A549 (cell line): ENCODE measurements around the gene TMEM255B. TPM values are rescaled to one million over a fixed set of nuclear protein-coding genes. Genes with fewer than 3 reads are reported as not detected.

Experiments used
- ATAC-seq, 2 experiments: fragments of 200-7000 bp in 1 of 2; fragments of >200 bp in 1 of 2; cut with Nextera tagmentation in 1 of 2; cut with Tn5 transposase in 1 of 2; 3 replicates each; pipeline versions ENCODE4 v1.8.0 to v1.9.1; 2018 to 2020; ENCODE audit warnings: mild to moderate bottlenecking in 1 of 2, moderate library complexity in 1 of 2
- CTCF ChIA-PET: fragments of 300-600 bp; sonication (Branson Sonifier 250); formaldehyde crosslinking; extraction: SDS; loops from one replicate; lab custom pipeline; 2021; ENCODE audit warnings: antibody characterized with exemption, inconsistent platforms; lab: Yijun Ruan, JAX
- POLR2A ChIA-PET: fragments of 350-600 bp; formaldehyde crosslinking; extraction: SDS; loops from one replicate; lab custom pipeline; 2021; ENCODE audit warnings: antibody characterized with exemption, inconsistent platforms; lab: Yijun Ruan, JAX
- DNase-seq, 2 experiments: peaks; one replicate each; pipeline versions ENCODE4 v3.0.0 to v3.0.0-alpha.2; 2011 to 2016; ENCODE audit warnings: low read depth in 1 of 2, low spot score in 1 of 2
- FAIRE-seq: peaks from 2 replicates; lab custom pipeline; 2011; peaks lifted over from hg19 to GRCh38; lab: Jason Lieb, UNC
- H3K27ac ChIP-seq, 2 experiments: fragments of >200 bp; sonication (Bioruptor Twin); formaldehyde crosslinking; 3 replicates each; pipeline ENCODE4 v1.5.1; 2016 to 2017
- H3K4me1 ChIP-seq: fragments of >200 bp; sonication (Bioruptor Twin); formaldehyde crosslinking; 3 replicates; pipeline ENCODE4 v1.6.1; 2016
- H3K4me2 ChIP-seq: fragments of >200 bp; sonication (Bioruptor Twin); formaldehyde crosslinking; 3 replicates; pipeline ENCODE4 v1.6.1; 2016
- H3K4me3 ChIP-seq: fragments of >200 bp; sonication (Bioruptor Twin); formaldehyde crosslinking; 3 replicates; pipeline ENCODE4 v1.5.1; 2016
- H3K9me3 ChIP-seq: fragments of >200 bp; sonication (Bioruptor Twin); formaldehyde crosslinking; 3 replicates; pipeline ENCODE4 v1.6.1; 2016
- CBX2 ChIP-seq: fragments of 200-600 bp; sonication (generic); IDR thresholded peaks from 2 replicates; pipeline ENCODE4 v1.6.1; 2016; ENCODE audit warnings: low read depth, mild to moderate bottlenecking, borderline replicate concordance
- CEBPB ChIP-seq, 2 experiments: fragments of >200 bp in 1 of 2; sonication (Bioruptor Twin) in 1 of 2; formaldehyde crosslinking in 1 of 2; IDR thresholded peaks; 2 replicates each; pipeline ENCODE4 v1.6.1; 2012 to 2016
- CHD2 ChIP-seq: fragments of 150-350 bp; IDR thresholded peaks from 2 replicates; pipeline ENCODE4 v1.6.1; 2014; ENCODE audit warnings: low read length; ENCODE audit not compliant: partially characterized antibody
- EHF ChIP-seq: fragments of 250-450 bp; sonication (Bioruptor Pico); IDR thresholded peaks from 2 replicates; pipeline ENCODE4 v1.5.0; 2020; ENCODE audit warnings: mild to moderate bottlenecking
- EHMT2 ChIP-seq: fragments of 200-600 bp; sonication (generic); IDR thresholded peaks from 2 replicates; pipeline ENCODE4 v1.6.1; 2016; ENCODE audit warnings: antibody characterized with exemption, low read depth, mild to moderate bottlenecking, moderate library complexity
- EP300 ChIP-seq, 2 experiments: fragments of >200 bp; sonication (Bioruptor Twin); formaldehyde crosslinking; IDR thresholded peaks; 2 replicates in 1 of 2; 3 replicates in 1 of 2; pipeline ENCODE4 v1.6.1; 2016 to 2017
- ESRRA ChIP-seq: fragments of 150-350 bp; IDR thresholded peaks from 2 replicates; pipeline ENCODE4 v1.6.1; 2014; ENCODE audit warnings: mild to moderate bottlenecking, low read length, borderline replicate concordance
- FOSL2 ChIP-seq, 2 experiments: fragments of 450-650 bp in 1 of 2; fragments of >200 bp in 1 of 2; sonication (Bioruptor Twin) in 1 of 2; formaldehyde crosslinking; IDR thresholded peaks; 2 replicates each; pipeline versions ENCODE4 v1.5.0 to v1.6.1; 2016 to 2020; ENCODE audit warnings: mild to moderate bottlenecking in 1 of 2, moderate library complexity in 1 of 2
- JUN ChIP-seq, 2 experiments: fragments of >200 bp; sonication (Bioruptor Twin); formaldehyde crosslinking; IDR thresholded peaks; 2 replicates in 1 of 2; 3 replicates in 1 of 2; pipeline ENCODE4 v1.6.1; 2016 to 2017
- KDM5A ChIP-seq: fragments of 200-600 bp; sonication (generic); IDR thresholded peaks from 2 replicates; pipeline ENCODE4 v1.6.1; 2016; ENCODE audit warnings: antibody characterized with exemption, mild to moderate bottlenecking
- NPAS2 ChIP-seq: fragments of 250-450 bp; sonication (Bioruptor Pico); IDR thresholded peaks from 2 replicates; pipeline ENCODE4 v1.8.0; 2022; ENCODE audit warnings: mild to moderate bottlenecking, moderate library complexity, borderline replicate concordance
- PHF8 ChIP-seq: fragments of 200-600 bp; sonication (generic); IDR thresholded peaks from 2 replicates; pipeline ENCODE4 v1.6.1; 2016; ENCODE audit warnings: low read depth, mild to moderate bottlenecking, antibody characterized with exemption, moderate library complexity, borderline replicate concordance
- POLR2AphosphoS2 ChIP-seq: conservative IDR thresholded peaks from 2 replicates; pipeline ENCODE4 v1.6.1; 2012; ENCODE audit warnings: low read length, improper control_type of control experiment, inconsistent platforms
- RAD21 ChIP-seq, 2 experiments: fragments of >200 bp in 1 of 2; sonication (Bioruptor Twin) in 1 of 2; formaldehyde crosslinking in 1 of 2; IDR thresholded peaks in 1 of 2; conservative IDR thresholded peaks in 1 of 2; 2 replicates in 1 of 2; 3 replicates in 1 of 2; pipeline ENCODE4 v1.6.1; 2012 to 2018; ENCODE audit warnings: inconsistent platforms in 1 of 2
- RCOR1 ChIP-seq: fragments of 150-350 bp; IDR thresholded peaks from 2 replicates; pipeline ENCODE4 v1.6.1; 2014; ENCODE audit warnings: antibody characterized with exemption, low read length, low read depth
- SMC3 ChIP-seq: fragments of >200 bp; sonication (Bioruptor Twin); formaldehyde crosslinking; IDR thresholded peaks from 3 replicates; pipeline ENCODE4 v1.6.1; 2018; ENCODE audit warnings: inconsistent platforms
- SREBF2 ChIP-seq: fragments of 450-650 bp; IDR thresholded peaks from 2 replicates; pipeline ENCODE4 v1.6.1; 2014; ENCODE audit warnings: mild to moderate bottlenecking, moderate library complexity
- TFCP2L1 ChIP-seq: fragments of 250-450 bp; sonication (Bioruptor Pico); IDR thresholded peaks from 2 replicates; pipeline ENCODE4 v1.5.0; 2021; ENCODE audit warnings: mild to moderate bottlenecking
- TP53 ChIP-seq: fragments of 250-450 bp; sonication (Bioruptor Pico); IDR thresholded peaks from 2 replicates; pipeline ENCODE4 v1.5.0; 2021; ENCODE audit warnings: mild to moderate bottlenecking, moderate library complexity
- ZC3H11A ChIP-seq: fragments of 450-650 bp; IDR thresholded peaks from 2 replicates; pipeline ENCODE4 v1.6.1; 2014; ENCODE audit warnings: antibody characterized with exemption, mild to moderate bottlenecking
- WGBS: methylation state at CpG from one replicate; pipeline ENCODE4 v1.1.6; 2017; ENCODE audit errors: missing lambda C conversion rate; 5-methylcytosine and 5-hydroxymethylcytosine counted together
- polyA plus RNA-seq, 4 experiments: library from polyadenylated mRNA; depleted of rRNA in 3 of 4; stranded (reverse); fragments of >200 nt; fragmentation: RNase III in 1 of 4; extraction: RNeasy Plus Mini Kit Qiagen cat#74134 plus additional on column Dnase treatment in 1 of 4; gene quantifications; 2 replicates in 3 of 4; 3 replicates in 1 of 4; pipeline ENCODE4 v1.2.3, GENCODE V29; 2011 to 2017
- TF ChIP-seq, protein P1 (sequence below): fragments of 200-600 bp; sonication (generic); IDR thresholded peaks from 2 replicates; pipeline ENCODE4 v1.6.1; 2016; ENCODE audit warnings: antibody characterized with exemption, mild to moderate bottlenecking, moderate library complexity
- TF ChIP-seq, protein P2 (sequence below): fragments of >200 bp; sonication (Bioruptor Twin); formaldehyde crosslinking; IDR thresholded peaks from 2 replicates; pipeline ENCODE4 v1.6.1; 2016
- TF ChIP-seq, protein P3 (sequence below): IDR thresholded peaks from 2 replicates; pipeline ENCODE4 v1.6.1; 2012
- TF ChIP-seq, protein P4 (sequence below): fragments of >200 bp; sonication (Bioruptor Twin); formaldehyde crosslinking; IDR thresholded peaks from 3 replicates; pipeline ENCODE4 v1.5.1; 2016
- TF ChIP-seq, protein P5 (sequence below): fragments of 250-450 bp; sonication (Bioruptor Pico); IDR thresholded peaks from 2 replicates; pipeline ENCODE4 v1.5.0; 2020; ENCODE audit warnings: low read depth, mild to moderate bottlenecking, moderate library complexity
- TF ChIP-seq, protein P6 (sequence below): IDR thresholded peaks from 2 replicates; pipeline ENCODE4 v1.6.1; 2012

The TMEM255B gene
- polyA plus RNA-seq, 2 of the 4 experiments (the other 2 are of a cell fraction), result 0.54 to 1.1 TPM

DNA sequence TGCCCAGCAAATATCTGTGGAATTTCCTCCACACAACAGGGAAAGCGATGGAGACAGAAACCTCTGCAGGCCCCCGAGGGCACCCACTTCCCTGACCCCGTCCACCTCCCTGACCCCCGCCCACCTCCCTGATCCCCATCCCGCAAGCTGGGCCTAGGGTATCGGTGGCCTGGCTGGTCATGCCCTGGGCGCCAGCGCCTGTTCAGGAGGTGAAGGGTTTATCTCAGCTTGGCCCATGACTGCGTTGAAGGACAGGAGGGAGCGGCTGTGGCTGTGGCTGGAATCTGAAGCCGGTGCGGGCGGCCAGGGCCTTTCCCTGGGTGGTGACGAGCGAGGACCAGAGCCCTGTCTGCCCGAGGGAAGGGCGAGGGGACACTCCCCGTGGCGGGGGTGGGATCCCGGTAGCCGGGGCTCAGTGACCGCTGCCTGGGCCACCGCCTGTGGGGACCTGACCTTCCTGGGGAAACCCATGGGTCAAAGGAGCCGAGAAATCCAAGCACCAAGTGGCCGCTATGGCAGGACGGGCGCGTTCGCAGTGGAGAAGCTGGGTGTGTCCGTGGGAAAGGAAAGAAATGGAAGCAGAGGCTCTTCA, 84.1 kb downstream of the TMEM255B start:
- FAIRE-seq, result no peak
- POLR2A ChIA-PET, result no interaction called here

DNA sequence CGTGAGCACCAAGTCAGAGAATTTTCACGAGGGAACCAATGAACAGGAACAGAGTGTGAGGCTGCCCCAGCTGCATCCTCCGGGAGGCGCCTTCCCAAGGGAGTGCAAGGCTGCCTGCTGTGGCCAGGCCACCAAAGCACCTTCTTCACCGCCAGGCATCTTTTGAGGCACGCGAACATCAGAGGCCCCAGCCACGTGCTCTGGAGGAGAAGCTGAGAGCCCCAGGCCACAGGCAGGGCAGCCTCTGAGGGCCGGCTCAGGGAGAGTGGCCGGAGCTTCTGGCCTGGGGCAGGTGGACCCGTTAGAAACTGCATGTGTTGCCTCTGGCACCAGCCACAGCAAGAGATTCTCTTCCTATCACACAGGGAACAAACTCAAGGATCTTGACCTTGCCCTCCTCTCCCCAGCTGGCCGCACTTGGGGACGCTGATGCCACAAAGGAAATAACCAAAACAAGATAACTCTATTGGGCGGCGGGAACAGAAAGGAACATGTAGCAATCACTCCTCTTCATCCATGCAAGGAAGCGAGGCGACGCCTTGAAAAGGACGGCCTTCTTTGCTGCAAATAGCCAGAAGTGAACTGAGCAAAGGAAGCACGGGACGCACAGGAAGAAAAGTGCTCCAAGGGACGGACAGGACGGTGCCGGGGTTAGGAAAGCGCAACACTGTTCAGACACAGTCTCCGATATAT, 85.0 kb downstream of the TMEM255B start:
- H3K27ac ChIP-seq, result no peak overlapping the region
- POLR2A ChIA-PET, result no interaction called here
- FAIRE-seq, result no peak

More for the DNA sequence above, 84.1 kb downstream of the TMEM255B start:
- DNase-seq (no peak), ATAC-seq (no peak)
- peaks cover 19% of the 10 kb centered on the region; the same call in 2 of the 3 replicates for H3K9me3 ChIP-seq
- no peak for TF ChIP-seq PHF8
- TF ChIP-seq POLR2AphosphoS2, result no peak
- WGBS, result 95% methylated on average over 18 of the region's 30 CpGs
- no peak overlapping the region for H3K4me3 ChIP-seq
- peaks cover 19% of the 10 kb centered on the region for H3K4me1 ChIP-seq
- H3K4me2 ChIP-seq, result no peak overlapping the region
- H3K27ac ChIP-seq, result no peak overlapping the region
- CTCF ChIA-PET, result no interaction called here

DNA sequence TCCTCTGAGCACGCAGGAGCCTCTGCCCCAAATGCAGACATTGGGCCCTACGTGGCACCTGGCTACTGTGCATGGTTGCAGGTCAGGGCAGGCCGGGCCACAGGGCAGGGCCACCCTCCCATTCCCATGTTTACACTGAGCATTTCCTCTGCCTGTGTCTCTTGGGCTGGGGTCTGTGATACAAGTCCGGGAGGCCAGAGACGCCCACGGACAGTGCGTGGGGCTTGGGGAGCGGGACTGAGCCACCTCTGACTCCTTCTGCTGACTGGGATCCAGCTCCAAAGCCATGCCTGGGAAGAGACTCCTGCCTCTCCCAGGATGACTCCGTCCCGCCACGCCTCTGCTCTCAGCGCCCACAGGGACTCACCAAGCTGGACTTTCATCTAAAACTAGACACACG, 86.0 kb downstream of the TMEM255B start:
- DNase-seq, result no peak
- H3K4me2 ChIP-seq, result no peak overlapping the region
- H3K27ac ChIP-seq, result no peak overlapping the region
- POLR2A ChIA-PET, result no interaction called here
- H3K4me3 ChIP-seq, result no peak overlapping the region
- no peak for FAIRE-seq
- 95% methylated on average over 13 of the region's 13 CpGs for WGBS
- peaks cover 12% of the 10 kb centered on the region for H3K4me1 ChIP-seq
- no peak for ATAC-seq
- peaks cover 29% of the 10 kb centered on the region; the same call in 2 of the 3 replicates for H3K9me3 ChIP-seq
- CTCF ChIA-PET, result no interaction called here
- TF ChIP-seq, protein P1, sequence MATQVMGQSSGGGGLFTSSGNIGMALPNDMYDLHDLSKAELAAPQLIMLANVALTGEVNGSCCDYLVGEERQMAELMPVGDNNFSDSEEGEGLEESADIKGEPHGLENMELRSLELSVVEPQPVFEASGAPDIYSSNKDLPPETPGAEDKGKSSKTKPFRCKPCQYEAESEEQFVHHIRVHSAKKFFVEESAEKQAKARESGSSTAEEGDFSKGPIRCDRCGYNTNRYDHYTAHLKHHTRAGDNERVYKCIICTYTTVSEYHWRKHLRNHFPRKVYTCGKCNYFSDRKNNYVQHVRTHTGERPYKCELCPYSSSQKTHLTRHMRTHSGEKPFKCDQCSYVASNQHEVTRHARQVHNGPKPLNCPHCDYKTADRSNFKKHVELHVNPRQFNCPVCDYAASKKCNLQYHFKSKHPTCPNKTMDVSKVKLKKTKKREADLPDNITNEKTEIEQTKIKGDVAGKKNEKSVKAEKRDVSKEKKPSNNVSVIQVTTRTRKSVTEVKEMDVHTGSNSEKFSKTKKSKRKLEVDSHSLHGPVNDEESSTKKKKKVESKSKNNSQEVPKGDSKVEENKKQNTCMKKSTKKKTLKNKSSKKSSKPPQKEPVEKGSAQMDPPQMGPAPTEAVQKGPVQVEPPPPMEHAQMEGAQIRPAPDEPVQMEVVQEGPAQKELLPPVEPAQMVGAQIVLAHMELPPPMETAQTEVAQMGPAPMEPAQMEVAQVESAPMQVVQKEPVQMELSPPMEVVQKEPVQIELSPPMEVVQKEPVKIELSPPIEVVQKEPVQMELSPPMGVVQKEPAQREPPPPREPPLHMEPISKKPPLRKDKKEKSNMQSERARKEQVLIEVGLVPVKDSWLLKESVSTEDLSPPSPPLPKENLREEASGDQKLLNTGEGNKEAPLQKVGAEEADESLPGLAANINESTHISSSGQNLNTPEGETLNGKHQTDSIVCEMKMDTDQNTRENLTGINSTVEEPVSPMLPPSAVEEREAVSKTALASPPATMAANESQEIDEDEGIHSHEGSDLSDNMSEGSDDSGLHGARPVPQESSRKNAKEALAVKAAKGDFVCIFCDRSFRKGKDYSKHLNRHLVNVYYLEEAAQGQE, result no peak
- TF ChIP-seq KDM5A, result no peak
- TF ChIP-seq SREBF2, result no peak
- no peak for TF ChIP-seq ZC3H11A
- TF ChIP-seq EHMT2, result no peak
- TF ChIP-seq RAD21 (conservative IDR thresholded peaks at IDR 0.05 in 1 of 2, IDR thresholded peaks at IDR 0.05 in 1 of 2), result no peak
- TF ChIP-seq SMC3, result no peak
- no peak for TF ChIP-seq FOSL2 (IDR thresholded peaks at IDR 0.05)
- TF ChIP-seq FOSL2 (CRISPR knock-in tag; IDR thresholded peaks at IDR 0.05), result no peak
- TF ChIP-seq EP300 (IDR thresholded peaks at IDR 0.05), result no peak

More for the DNA sequence above, 85.0 kb downstream of the TMEM255B start:
- peaks cover 27% of the 10 kb centered on the region; the same call in 2 of the 3 replicates for H3K9me3 ChIP-seq
- WGBS, result 92% methylated on average over 24 of the region's 26 CpGs
- no peak for DNase-seq
- peaks cover 19% of the 10 kb centered on the region for H3K4me1 ChIP-seq
- no peak for ATAC-seq
- CTCF ChIA-PET, result no interaction called here
- no peak for TF ChIP-seq PHF8
- TF ChIP-seq RCOR1, result no peak
- TF ChIP-seq CBX2, result no peak
- no peak for TF ChIP-seq CHD2
- TF ChIP-seq, protein P2, sequence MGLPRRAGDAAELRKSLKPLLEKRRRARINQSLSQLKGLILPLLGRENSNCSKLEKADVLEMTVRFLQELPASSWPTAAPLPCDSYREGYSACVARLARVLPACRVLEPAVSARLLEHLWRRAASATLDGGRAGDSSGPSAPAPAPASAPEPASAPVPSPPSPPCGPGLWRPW, result no peak
- TF ChIP-seq TFCP2L1 (CRISPR knock-in tag), result no peak
- TF ChIP-seq, protein P3, sequence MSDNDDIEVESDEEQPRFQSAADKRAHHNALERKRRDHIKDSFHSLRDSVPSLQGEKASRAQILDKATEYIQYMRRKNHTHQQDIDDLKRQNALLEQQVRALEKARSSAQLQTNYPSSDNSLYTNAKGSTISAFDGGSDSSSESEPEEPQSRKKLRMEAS, result no peak
- no peak for TF ChIP-seq NPAS2 (CRISPR knock-in tag)
- TF ChIP-seq ZC3H11A, result no peak
- no peak for TF ChIP-seq EHF (CRISPR knock-in tag)
- TF ChIP-seq, protein P4, sequence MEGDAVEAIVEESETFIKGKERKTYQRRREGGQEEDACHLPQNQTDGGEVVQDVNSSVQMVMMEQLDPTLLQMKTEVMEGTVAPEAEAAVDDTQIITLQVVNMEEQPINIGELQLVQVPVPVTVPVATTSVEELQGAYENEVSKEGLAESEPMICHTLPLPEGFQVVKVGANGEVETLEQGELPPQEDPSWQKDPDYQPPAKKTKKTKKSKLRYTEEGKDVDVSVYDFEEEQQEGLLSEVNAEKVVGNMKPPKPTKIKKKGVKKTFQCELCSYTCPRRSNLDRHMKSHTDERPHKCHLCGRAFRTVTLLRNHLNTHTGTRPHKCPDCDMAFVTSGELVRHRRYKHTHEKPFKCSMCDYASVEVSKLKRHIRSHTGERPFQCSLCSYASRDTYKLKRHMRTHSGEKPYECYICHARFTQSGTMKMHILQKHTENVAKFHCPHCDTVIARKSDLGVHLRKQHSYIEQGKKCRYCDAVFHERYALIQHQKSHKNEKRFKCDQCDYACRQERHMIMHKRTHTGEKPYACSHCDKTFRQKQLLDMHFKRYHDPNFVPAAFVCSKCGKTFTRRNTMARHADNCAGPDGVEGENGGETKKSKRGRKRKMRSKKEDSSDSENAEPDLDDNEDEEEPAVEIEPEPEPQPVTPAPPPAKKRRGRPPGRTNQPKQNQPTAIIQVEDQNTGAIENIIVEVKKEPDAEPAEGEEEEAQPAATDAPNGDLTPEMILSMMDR, result no peak
- TF ChIP-seq, protein P5, sequence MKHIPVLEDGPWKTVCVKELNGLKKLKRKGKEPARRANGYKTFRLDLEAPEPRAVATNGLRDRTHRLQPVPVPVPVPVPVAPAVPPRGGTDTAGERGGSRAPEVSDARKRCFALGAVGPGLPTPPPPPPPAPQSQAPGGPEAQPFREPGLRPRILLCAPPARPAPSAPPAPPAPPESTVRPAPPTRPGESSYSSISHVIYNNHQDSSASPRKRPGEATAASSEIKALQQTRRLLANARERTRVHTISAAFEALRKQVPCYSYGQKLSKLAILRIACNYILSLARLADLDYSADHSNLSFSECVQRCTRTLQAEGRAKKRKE (CRISPR knock-in tag), result no peak
- no peak for TF ChIP-seq TP53 (CRISPR knock-in tag)
- TF ChIP-seq, protein P6, sequence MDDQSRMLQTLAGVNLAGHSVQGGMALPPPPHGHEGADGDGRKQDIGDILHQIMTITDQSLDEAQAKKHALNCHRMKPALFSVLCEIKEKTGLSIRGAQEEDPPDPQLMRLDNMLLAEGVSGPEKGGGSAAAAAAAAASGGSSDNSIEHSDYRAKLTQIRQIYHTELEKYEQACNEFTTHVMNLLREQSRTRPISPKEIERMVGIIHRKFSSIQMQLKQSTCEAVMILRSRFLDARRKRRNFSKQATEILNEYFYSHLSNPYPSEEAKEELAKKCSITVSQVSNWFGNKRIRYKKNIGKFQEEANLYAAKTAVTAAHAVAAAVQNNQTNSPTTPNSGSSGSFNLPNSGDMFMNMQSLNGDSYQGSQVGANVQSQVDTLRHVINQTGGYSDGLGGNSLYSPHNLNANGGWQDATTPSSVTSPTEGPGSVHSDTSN, result no peak
- TF ChIP-seq EP300 (IDR thresholded peaks at IDR 0.05), result no peak
- TF ChIP-seq JUN (IDR thresholded peaks at IDR 0.05), result no peak
- no peak for TF ChIP-seq ESRRA
- no peak for TF ChIP-seq CEBPB (IDR thresholded peaks at IDR 0.05)
- no peak overlapping the region for H3K4me3 ChIP-seq
- no peak overlapping the region for H3K4me2 ChIP-seq
